ENCODE data around the gene NR2F2. TPM values are rescaled to one million over a fixed set of nuclear protein-coding genes. Genes with fewer than 3 reads are reported as not detected.

NR2F2 gene
- total RNA-seq, 1 experiment from 2014 or later: 0.17 TPM

GRCh38 chr15:96324192-96324895 is 6.2 kb upstream of the NR2F2 start:
- Histone ChIP-seq H3K36me3 (replicated peaks; ENCODE audit: control insufficient read depth, insufficient read depth, low read length) (no peaks in the 10 kb centered on the region), H3K27me3 (ENCODE audit: control insufficient read depth, insufficient read depth, low read length) (peaks cover 99% of the 10 kb centered on the region), H3K4me3 (ENCODE audit: insufficient read depth, low read depth, low read length) (no peak overlapping the region)
- DNase-seq: no peak

GRCh38 chr15:96324940-96325540 is 5.5 kb upstream of the NR2F2 start:
- H3K36me3 ChIP-seq (replicated peaks; ENCODE audit: control insufficient read depth, insufficient read depth, low read length): no peaks in the 10 kb centered on the region
- no peak overlapping the region for H3K4me3 ChIP-seq (ENCODE audit: insufficient read depth, low read depth, low read length)
- peaks cover 99% of the 10 kb centered on the region for H3K27me3 ChIP-seq (ENCODE audit: control insufficient read depth, insufficient read depth, low read length)
- DNase-seq: no peak

- peaks cover 96% of the 10 kb centered on the region for H3K27me3 ChIP-seq (ENCODE audit: control insufficient read depth, insufficient read depth, low read length)
- DNase-seq: no peak
- H3K36me3 ChIP-seq (replicated peaks; ENCODE audit: control insufficient read depth, insufficient read depth, low read length): no peaks in the 10 kb centered on the region
- H3K4me3 ChIP-seq (ENCODE audit: insufficient read depth, low read depth, low read length): no peak overlapping the region
Measured at GRCh38 chr15:96325541-96326327, 4.8 kb upstream of the NR2F2 start.

- H3K27me3 ChIP-seq (ENCODE audit: control insufficient read depth, insufficient read depth, low read length): peaks cover 93% of the 10 kb centered on the region
- H3K4me3 ChIP-seq (ENCODE audit: insufficient read depth, low read depth, low read length): peak overlapping the region; percentile 25
- DNase-seq: peak; percentile 71
- H3K36me3 ChIP-seq (replicated peaks; ENCODE audit: control insufficient read depth, insufficient read depth, low read length): no peaks in the 10 kb centered on the region
Measured at GRCh38 chr15:96326328-96327154, 4.0 kb upstream of the NR2F2 start.

- no peaks in the 10 kb centered on the region for H3K36me3 ChIP-seq (replicated peaks; ENCODE audit: control insufficient read depth, insufficient read depth, low read length)
- H3K27me3 ChIP-seq (ENCODE audit: control insufficient read depth, insufficient read depth, low read length): peaks cover 93% of the 10 kb centered on the region
- peak overlapping the region; percentile 25 for H3K4me3 ChIP-seq (ENCODE audit: insufficient read depth, low read depth, low read length)
- peak; percentile 66 for DNase-seq
Measured at GRCh38 chr15:96327155-96327741, 3.3 kb upstream of the NR2F2 start.

GRCh38 chr15:96328181-96328876 is 2.2 kb upstream of the NR2F2 start:
- no peak overlapping the region for H3K4me3 ChIP-seq (ENCODE audit: insufficient read depth, low read depth, low read length)
- DNase-seq: no peak
- no peaks in the 10 kb centered on the region for H3K36me3 ChIP-seq (replicated peaks; ENCODE audit: control insufficient read depth, insufficient read depth, low read length)
- H3K27me3 ChIP-seq (ENCODE audit: control insufficient read depth, insufficient read depth, low read length): peaks cover 93% of the 10 kb centered on the region

- H3K27me3 ChIP-seq (ENCODE audit: control insufficient read depth, insufficient read depth, low read length): peaks cover 93% of the 10 kb centered on the region
Measured at GRCh38 chr15:96328877-96329195, 1.7 kb upstream of the NR2F2 start.

GRCh38 chr15:96329403-96329981 is 1.0 kb upstream of the NR2F2 start:
- H3K36me3 ChIP-seq (replicated peaks; ENCODE audit: control insufficient read depth, insufficient read depth, low read length): no peaks in the 10 kb centered on the region
- DNase-seq: no peak
- H3K27me3 ChIP-seq (ENCODE audit: control insufficient read depth, insufficient read depth, low read length): peaks cover 93% of the 10 kb centered on the region
- no peak overlapping the region for H3K4me3 ChIP-seq (ENCODE audit: insufficient read depth, low read depth, low read length)

More at GRCh38 chr15:96328877-96329195, 1.7 kb upstream of the NR2F2 start:
- DNase-seq: no peak
- H3K36me3 ChIP-seq (replicated peaks; ENCODE audit: control insufficient read depth, insufficient read depth, low read length): no peaks in the 10 kb centered on the region
- H3K4me3 ChIP-seq (ENCODE audit: insufficient read depth, low read depth, low read length): no peak overlapping the region

- Histone ChIP-seq H3K27me3 (ENCODE audit: control insufficient read depth, insufficient read depth, low read length) (peaks cover 93% of the 10 kb centered on the region), H3K4me3 (ENCODE audit: insufficient read depth, low read depth, low read length) (peak overlapping the region; percentile 42), H3K36me3 (replicated peaks; ENCODE audit: control insufficient read depth, insufficient read depth, low read length) (no peaks in the 10 kb centered on the region)
- DNase-seq: no peak
Measured at GRCh38 chr15:96330064-96330449, 443 bp upstream of the NR2F2 start.

GRCh38 chr15:96331144-96331944 is 844 bp downstream of the NR2F2 start:
- H3K27me3 ChIP-seq (ENCODE audit: control insufficient read depth, insufficient read depth, low read length): peaks cover 93% of the 10 kb centered on the region
- peak; percentile 81 for DNase-seq
- peak overlapping the region; percentile 18 for H3K4me3 ChIP-seq (ENCODE audit: insufficient read depth, low read depth, low read length)
- no peaks in the 10 kb centered on the region for H3K36me3 ChIP-seq (replicated peaks; ENCODE audit: control insufficient read depth, insufficient read depth, low read length)

GRCh38 chr15:96331945-96332636 is 1.6 kb downstream of the NR2F2 start:
- no peaks in the 10 kb centered on the region for H3K36me3 ChIP-seq (replicated peaks; ENCODE audit: control insufficient read depth, insufficient read depth, low read length)
- peak overlapping the region; percentile 23 for H3K4me3 ChIP-seq (ENCODE audit: insufficient read depth, low read depth, low read length)
- DNase-seq: peak; percentile 70
- H3K27me3 ChIP-seq (ENCODE audit: control insufficient read depth, insufficient read depth, low read length): peaks cover 93% of the 10 kb centered on the region

GRCh38 chr15:96332637-96333121 is 2.2 kb downstream of the NR2F2 start:
- DNase-seq: no peak
- H3K4me3 ChIP-seq (ENCODE audit: insufficient read depth, low read depth, low read length): peak overlapping the region; percentile 30
- H3K27me3 ChIP-seq (ENCODE audit: control insufficient read depth, insufficient read depth, low read length): peaks cover 94% of the 10 kb centered on the region
- no peaks in the 10 kb centered on the region for H3K36me3 ChIP-seq (replicated peaks; ENCODE audit: control insufficient read depth, insufficient read depth, low read length)

Measured in H7 (cell line).